Measurements from ENCODE around the gene FARSA. TPM values are rescaled to one million over a fixed set of nuclear protein-coding genes. Genes with fewer than 3 reads are reported as not detected.
"Not testable (repeated sequence)": the region's sequence is repeated elsewhere in the genome, so short reads cannot be mapped to it uniquely, and the experiment has no call there.

Gene FARSA
- total RNA-seq, 1 experiment from 2014 or later = 194 TPM

DNA sequence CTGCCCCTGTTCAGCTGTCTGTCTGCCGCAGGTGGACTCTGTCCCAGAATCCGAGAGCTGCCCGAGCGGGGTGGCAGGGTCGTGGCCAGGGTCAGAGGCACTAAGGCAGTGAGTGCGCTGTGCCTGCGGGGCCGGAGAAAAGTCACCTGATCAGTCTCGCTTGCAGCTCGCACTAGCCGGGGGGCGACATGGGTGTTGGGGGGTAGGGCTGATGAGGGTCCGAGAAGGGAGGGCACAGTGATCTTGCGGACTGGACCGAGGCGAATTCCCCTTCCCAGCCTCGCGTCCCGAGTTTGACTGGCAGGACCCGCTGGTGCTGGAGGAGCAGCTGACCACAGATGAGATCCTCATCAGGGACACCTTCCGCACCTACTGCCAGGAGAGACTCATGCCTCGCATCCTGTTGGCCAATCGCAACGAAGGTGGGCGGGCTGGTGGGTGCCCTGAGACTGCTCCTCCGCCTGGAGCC is 41.9 kb downstream of the FARSA start:
- peak overlapping the region; percentile 71 for H2AFZ ChIP-seq (ENCODE audit: low read length)
- POLR2A ChIA-PET (ENCODE audit: unreplicated experiment) = interaction anchor here (0.6 kb wide), 1 partner anchor 168 kb away, joined by 3 read pairs; no protein-coding TSS in a partner anchor

DNA sequence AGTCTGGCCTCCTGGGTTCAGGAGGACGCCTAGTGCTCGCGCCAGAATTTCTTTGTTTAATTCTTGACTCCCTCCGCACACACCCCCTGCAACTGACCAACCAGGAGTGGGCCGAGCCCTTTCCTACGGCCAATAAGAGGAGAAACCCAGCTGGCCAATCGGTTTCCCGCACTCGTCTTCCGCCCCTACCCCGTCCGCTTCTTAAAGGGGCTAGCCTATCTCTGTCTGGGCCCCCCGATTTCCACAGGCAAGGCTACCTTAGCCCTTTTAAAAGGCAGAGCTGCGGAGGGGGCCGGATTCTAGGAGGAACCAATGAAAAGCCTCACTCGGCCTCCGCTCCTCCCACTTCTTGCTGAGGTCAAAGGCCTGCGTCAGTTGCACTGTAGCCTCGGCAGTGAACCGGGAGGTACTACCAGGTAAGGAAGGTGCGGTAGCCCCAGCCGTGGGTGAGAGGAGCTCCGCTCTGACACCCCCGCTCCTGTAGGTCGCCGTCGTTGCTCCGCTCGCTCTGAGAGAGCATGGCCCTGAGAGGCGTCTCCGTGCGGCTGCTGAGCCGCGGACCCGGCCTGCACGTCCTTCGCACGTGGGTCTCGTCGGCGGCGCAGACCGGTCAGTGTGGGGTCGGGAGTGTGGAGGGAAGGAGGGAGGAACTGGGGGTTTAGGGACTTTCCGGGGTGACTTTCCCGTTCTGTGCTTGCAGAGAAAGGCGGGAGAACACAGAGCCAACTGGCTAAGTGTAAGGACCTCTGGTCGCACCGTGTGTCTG is 42.5 kb downstream of the FARSA start, which contains the start of gene GCDH:
TSS of gene GCDH (plus strand) at position 374 of the 766 bp plus-strand sequence. CDS start at position 519, 145 bp downstream.
- intact Hi-C loops (cut with micrococcal nuclease) = no loop called here
- no peaks in the 10 kb centered on the region for H4K20me1 ChIP-seq (ENCODE audit: low read length)
- no peaks in the 10 kb centered on the region for H3K9me2 ChIP-seq (replicated peaks; ENCODE audit: low read length)
- H3F3A ChIP-seq (ENCODE audit: low read length, unreplicated experiment) = no peaks in the 10 kb centered on the region
- H3K79me2 ChIP-seq (ENCODE audit: low read length) = peaks cover 11% of the 10 kb centered on the region
- DNase-seq (peak; percentile 100), ATAC-seq (peak; percentile 98)
- H2AFZ ChIP-seq (ENCODE audit: low read length) = peak within 1 kb of the TSS; percentile 71
- ChIA-PET POLR2A (ENCODE audit: unreplicated experiment) (interaction anchor here (0.6 to 0.7 kb wide), 2 partner anchors 30 to 169 kb away, joined by 3 to 4 read pairs; no protein-coding TSS in a partner anchor), CTCF (interaction anchor here (0.5 to 0.6 kb wide), 3 partner anchors 19 to 55 kb away, joined by 5 to 7 read pairs (median 6); no protein-coding TSS in a partner anchor)
- H3K27ac ChIP-seq (ENCODE audit: low read length) = no peak within 1 kb of the TSS
- H3K36me3 ChIP-seq (ENCODE audit: low read depth, low read length) = peaks cover 7% of the 10 kb centered on the region; the same call in 1 of the 2 replicates
- H3K4me3 ChIP-seq (ENCODE audit: low read length) = peak within 1 kb of the TSS; percentile 80
- H3K4me2 ChIP-seq (ENCODE audit: low read length) = peak within 1 kb of the TSS; percentile 99
- H3K9me3 ChIP-seq (ENCODE audit: low read length) = no peaks in the 10 kb centered on the region
- H3K4me1 ChIP-seq (ENCODE audit: insufficient read depth, low read length) = peaks cover 7% of the 10 kb centered on the region
- H3K9ac ChIP-seq (ENCODE audit: low read length) = peak within 1 kb of the TSS; percentile 48
- no peaks in the 10 kb centered on the region for H3K27me3 ChIP-seq (ENCODE audit: low read length)
- TSS peak; percentile 64 for BruUV-seq (replicated peaks)
- TF ChIP-seq EZH2 (IDR thresholded peaks at IDR 0.05; ENCODE audit: low read length, unreplicated experiment) = no peak

More for the DNA sequence above, 41.9 kb downstream of the FARSA start:
- peak; percentile 1; the same call in 1 of the 2 replicates for ATAC-seq
- Histone ChIP-seq H3F3A (ENCODE audit: low read length, unreplicated experiment) (no peaks in the 10 kb centered on the region), H3K4me3 (ENCODE audit: low read length) (peak overlapping the region; percentile 80), H3K36me3 (ENCODE audit: low read depth, low read length) (peaks cover 7% of the 10 kb centered on the region; the same call in 1 of the 2 replicates), H4K20me1 (ENCODE audit: low read length) (no peaks in the 10 kb centered on the region), H3K4me2 (ENCODE audit: low read length) (peak overlapping the region; percentile 99), H3K9me3 (ENCODE audit: low read length) (no peaks in the 10 kb centered on the region), H3K4me1 (ENCODE audit: insufficient read depth, low read length) (peaks cover 7% of the 10 kb centered on the region), H3K9ac (ENCODE audit: low read length) (peak overlapping the region; percentile 48), H3K79me2 (ENCODE audit: low read length) (peaks cover 11% of the 10 kb centered on the region), H3K27ac (ENCODE audit: low read length) (no peak overlapping the region), H3K9me2 (replicated peaks; ENCODE audit: low read length) (no peaks in the 10 kb centered on the region), H3K27me3 (ENCODE audit: low read length) (no peaks in the 10 kb centered on the region)
- BruUV-seq (replicated peaks) = no TSS peak
- intact Hi-C loops (cut with micrococcal nuclease) = no loop called here
- TF ChIP-seq EZH2phosphoT487 (IDR thresholded peaks at IDR 0.05; ENCODE audit: borderline replicate concordance, low read length) = no peak
- TF ChIP-seq EZH2 (IDR thresholded peaks at IDR 0.05; ENCODE audit: low read length, unreplicated experiment) = no peak
- TF ChIP-seq, protein P1, sequence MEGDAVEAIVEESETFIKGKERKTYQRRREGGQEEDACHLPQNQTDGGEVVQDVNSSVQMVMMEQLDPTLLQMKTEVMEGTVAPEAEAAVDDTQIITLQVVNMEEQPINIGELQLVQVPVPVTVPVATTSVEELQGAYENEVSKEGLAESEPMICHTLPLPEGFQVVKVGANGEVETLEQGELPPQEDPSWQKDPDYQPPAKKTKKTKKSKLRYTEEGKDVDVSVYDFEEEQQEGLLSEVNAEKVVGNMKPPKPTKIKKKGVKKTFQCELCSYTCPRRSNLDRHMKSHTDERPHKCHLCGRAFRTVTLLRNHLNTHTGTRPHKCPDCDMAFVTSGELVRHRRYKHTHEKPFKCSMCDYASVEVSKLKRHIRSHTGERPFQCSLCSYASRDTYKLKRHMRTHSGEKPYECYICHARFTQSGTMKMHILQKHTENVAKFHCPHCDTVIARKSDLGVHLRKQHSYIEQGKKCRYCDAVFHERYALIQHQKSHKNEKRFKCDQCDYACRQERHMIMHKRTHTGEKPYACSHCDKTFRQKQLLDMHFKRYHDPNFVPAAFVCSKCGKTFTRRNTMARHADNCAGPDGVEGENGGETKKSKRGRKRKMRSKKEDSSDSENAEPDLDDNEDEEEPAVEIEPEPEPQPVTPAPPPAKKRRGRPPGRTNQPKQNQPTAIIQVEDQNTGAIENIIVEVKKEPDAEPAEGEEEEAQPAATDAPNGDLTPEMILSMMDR (conservative IDR thresholded peaks at IDR 0.05; ENCODE audit: low read depth, low read length) = no peak
- CTCF ChIA-PET = no interaction called here
- peak; percentile 23 for DNase-seq

DNA sequence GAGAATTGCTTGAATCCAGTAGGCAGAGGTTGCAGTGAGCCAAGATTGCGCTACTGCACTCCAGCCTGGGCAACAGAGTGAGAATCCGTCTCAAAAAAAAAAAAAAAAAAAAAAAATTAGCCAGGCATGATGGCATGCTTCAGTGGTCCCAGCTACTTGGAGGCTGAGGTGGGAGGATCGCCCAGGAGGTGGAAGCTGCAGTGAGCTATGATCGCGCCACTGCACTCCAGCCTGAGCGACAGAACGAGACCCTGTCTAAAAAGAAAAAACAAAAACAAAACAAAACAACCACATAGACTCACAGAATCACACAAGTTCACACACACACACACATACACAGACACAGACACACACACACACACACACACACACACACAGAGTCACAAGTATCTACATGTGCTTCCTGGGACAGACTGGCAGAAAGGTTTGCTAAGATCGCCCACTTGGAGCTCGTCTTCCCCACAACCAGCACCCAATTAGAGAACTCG is 43.2 kb downstream of the FARSA start:
- DNase-seq; H3K27me3 ChIP-seq (ENCODE audit: low read length); H3K36me3 ChIP-seq (ENCODE audit: low read depth, low read length); H3F3A ChIP-seq (ENCODE audit: low read length, unreplicated experiment); intact Hi-C loops (cut with micrococcal nuclease); H3K4me1 ChIP-seq (ENCODE audit: insufficient read depth, low read length); H3K9me2 ChIP-seq (replicated peaks; ENCODE audit: low read length); H4K20me1 ChIP-seq (ENCODE audit: low read length); BruUV-seq (replicated peaks); ATAC-seq; H3K9ac ChIP-seq (ENCODE audit: low read length); H3K9me3 ChIP-seq (ENCODE audit: low read length); H3K27ac ChIP-seq (ENCODE audit: low read length): not testable (repeated sequence)
- peak overlapping the region; percentile 99 for H3K4me2 ChIP-seq (ENCODE audit: low read length)
- ChIA-PET CTCF (interaction anchor here (0.5 to 0.6 kb wide), 3 partner anchors 18 to 56 kb away, joined by 5 to 7 read pairs (median 6); no protein-coding TSS in a partner anchor), POLR2A (ENCODE audit: unreplicated experiment) (interaction anchor here (0.7 kb wide), 1 partner anchor 29 kb away, joined by 4 read pairs; no protein-coding TSS in a partner anchor)
- H3K79me2 ChIP-seq (ENCODE audit: low read length) = peaks cover 11% of the 10 kb centered on the region
- peak overlapping the region; percentile 80 for H3K4me3 ChIP-seq (ENCODE audit: low read length)
- H2AFZ ChIP-seq (ENCODE audit: low read length) = peak overlapping the region; percentile 68

Measured in PC-3 (cell line).